ENCODE results near the gene SINHCAF. TPM values are rescaled to one million over a fixed set of nuclear protein-coding genes. Genes with fewer than 3 reads are reported as not detected.

SINHCAF gene
- total RNA-seq, 2 donors from 2014 or later = 160 to 222 TPM

DNA sequence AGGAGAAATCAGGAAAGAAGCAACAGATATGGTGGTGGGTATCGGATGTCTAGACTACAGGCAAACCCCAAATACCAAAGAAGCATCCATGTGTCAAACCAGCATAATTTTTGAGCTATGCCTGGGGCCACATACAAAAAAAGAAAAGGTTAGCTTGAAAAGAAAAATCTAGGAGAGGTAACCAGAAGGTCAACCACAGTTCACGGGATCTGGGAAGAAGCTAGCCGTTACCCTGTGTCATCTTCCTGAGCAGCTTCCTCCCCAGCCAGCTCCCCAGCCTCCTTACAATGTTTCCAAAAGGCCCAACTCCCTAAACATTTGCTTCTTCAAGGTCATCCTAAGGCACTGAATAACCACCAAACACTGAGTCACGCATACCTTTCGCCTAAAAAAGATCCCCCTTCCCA is 3.1 kb downstream of the SINHCAF start:
- no peaks in the 10 kb centered on the region for H3K27me3 Mint-ChIP-seq
- peak overlapping the region; percentile 93 for H3K4me3 Mint-ChIP-seq
- H3K27ac Mint-ChIP-seq = peak overlapping the region; percentile 97
- peaks cover 85% of the 10 kb centered on the region for H3K36me3 Mint-ChIP-seq (ENCODE audit: low read depth)
- H3K9me3 Mint-ChIP-seq = no peaks in the 10 kb centered on the region
- peaks cover 39% of the 10 kb centered on the region for H3K4me1 Mint-ChIP-seq
- ATAC-seq (replicated peaks) = no peak

- Mint-ChIP-seq H3K27ac (peak overlapping the region; percentile 97), H3K9me3 (no peaks in the 10 kb centered on the region), H3K4me1 (peaks cover 44% of the 10 kb centered on the region), H3K4me3 (peak overlapping the region; percentile 93), H3K36me3 (ENCODE audit: low read depth) (peaks cover 94% of the 10 kb centered on the region), H3K27me3 (no peaks in the 10 kb centered on the region)
- ATAC-seq (replicated peaks) = no peak
Observed at GRCh38 chr12:31321897-31322228, 4.1 kb downstream of the SINHCAF start.

DNA sequence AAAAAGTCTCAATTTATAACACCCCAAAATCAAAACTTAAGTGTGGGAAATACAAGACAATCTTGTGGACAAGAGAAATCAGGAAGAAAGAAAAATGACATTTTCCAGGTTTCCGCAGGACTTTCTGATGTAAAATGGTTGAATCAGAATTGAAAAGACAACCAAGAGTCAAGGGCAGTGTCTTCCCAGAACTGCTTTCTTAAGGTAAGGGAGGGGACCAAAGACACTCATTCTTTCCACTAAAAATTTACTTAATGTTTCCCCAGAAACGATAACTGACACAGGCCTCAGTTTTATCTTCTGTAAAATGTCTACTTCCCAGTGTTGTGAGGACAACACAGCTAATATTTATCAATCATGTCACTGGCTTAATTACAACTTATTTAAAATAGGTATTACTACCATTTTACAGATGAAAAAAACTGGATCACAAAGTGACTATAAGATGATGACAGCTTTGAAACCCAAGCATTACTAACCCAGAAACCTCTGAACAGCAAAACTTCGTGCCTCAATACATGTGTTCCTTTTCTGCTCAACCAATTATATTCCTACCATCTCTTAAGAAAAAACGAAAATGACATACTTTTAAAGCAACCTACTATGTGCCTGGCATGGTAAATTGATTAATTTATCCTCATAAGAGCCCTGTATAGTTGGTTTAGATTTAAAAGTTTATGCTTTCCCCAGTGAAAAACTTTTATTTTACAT is 4.6 kb downstream of the SINHCAF start:
- H3K36me3 Mint-ChIP-seq (ENCODE audit: low read depth) = peaks cover 97% of the 10 kb centered on the region
- peak; percentile 34 for ATAC-seq (replicated peaks)

DNA sequence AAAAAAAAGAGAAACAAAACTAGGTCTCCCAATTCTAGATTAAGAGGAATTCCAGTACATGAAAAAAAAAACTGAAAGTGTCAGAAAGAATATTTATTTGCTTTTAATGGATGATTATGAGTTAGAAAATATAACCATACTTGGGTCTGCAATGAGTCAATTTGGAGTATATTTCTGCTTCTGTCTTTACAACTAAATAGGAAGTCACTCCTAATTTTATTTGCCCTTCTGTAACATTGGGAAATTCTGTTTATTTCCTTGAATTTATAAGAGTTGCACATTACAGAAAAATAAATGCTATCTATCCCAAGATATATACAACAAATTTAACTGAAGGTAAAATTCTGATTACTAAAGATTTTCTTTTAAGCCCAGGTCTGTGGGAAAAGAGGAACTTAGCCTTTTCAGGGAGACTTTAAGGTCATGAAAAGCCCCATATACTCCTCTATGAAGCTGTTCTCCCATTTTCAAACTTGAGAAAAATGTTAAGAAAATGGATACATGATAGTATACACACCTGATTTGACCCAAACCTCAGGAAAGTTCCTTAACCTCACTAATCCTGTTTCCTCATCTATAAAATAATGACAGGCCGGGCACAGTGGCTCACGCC is 7.2 kb downstream of the SINHCAF start:
- Mint-ChIP-seq H3K9me3 (no peaks in the 10 kb centered on the region), H3K4me1 (peaks cover 55% of the 10 kb centered on the region), H3K27ac (peak overlapping the region; percentile 97), H3K27me3 (no peaks in the 10 kb centered on the region), H3K36me3 (ENCODE audit: low read depth) (peaks cover 90% of the 10 kb centered on the region), H3K4me3 (peak overlapping the region; percentile 93)
- no peak for ATAC-seq (replicated peaks)

More for the DNA sequence above, 4.6 kb downstream of the SINHCAF start:
- Mint-ChIP-seq H3K27me3 (no peaks in the 10 kb centered on the region), H3K4me1 (peaks cover 44% of the 10 kb centered on the region), H3K4me3 (peak overlapping the region; percentile 93), H3K27ac (peak overlapping the region; percentile 97), H3K9me3 (no peaks in the 10 kb centered on the region)

DNA sequence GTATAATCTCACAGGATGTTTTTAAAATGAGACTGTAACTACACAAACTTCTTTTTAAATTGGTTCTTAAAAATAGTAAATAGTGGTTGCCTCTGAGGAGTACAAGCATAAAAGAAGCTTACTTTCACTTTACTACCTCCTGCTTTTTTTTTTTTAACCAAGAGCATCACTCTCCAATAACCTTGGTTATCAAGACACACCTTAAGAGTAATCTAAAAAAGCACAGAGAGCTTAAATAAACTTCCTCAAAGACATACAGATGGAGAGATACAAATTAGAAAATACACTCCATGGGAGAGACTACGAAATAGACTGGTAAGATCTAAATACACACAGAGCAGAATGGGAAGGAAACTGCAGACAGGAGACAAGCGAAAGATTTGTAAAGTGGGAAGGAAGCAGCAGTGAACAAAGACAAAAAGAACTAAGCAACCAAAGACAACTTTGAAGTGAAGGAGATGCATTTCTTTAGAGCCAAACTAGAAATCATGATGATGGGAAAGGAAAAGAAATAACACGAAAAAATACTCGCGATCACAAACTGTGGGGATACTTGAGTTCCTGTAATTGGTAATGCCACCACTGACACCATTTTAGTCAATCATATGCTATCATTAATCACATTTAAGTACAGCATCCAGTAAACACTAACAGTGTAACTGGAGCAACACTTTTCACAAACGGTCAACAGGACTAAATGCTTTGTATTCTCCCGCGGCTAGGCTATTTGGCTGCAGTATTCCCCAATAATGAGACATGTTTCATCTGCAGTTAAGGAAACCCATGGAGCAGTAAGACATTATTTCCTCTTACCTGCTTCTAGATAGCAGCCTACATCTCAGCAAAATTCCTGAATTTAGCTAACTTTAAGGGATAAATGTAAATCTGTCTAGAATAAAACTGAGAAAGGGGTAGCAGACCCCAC is 8.2 kb downstream of the SINHCAF start:
- Mint-ChIP-seq H3K9me3 (no peaks in the 10 kb centered on the region), H3K36me3 (ENCODE audit: low read depth) (peaks cover 90% of the 10 kb centered on the region), H3K27me3 (no peaks in the 10 kb centered on the region), H3K27ac (peak overlapping the region; percentile 97), H3K4me3 (peak overlapping the region; percentile 93), H3K4me1 (peaks cover 56% of the 10 kb centered on the region)
- peak; percentile 21 for ATAC-seq (replicated peaks)

- peak overlapping the region; percentile 93 for H3K4me3 Mint-ChIP-seq
- peak overlapping the region; percentile 97 for H3K27ac Mint-ChIP-seq
- H3K36me3 Mint-ChIP-seq (ENCODE audit: low read depth) = peaks cover 90% of the 10 kb centered on the region
- peak; percentile 49 for ATAC-seq (replicated peaks)
- no peaks in the 10 kb centered on the region for H3K9me3 Mint-ChIP-seq
- H3K4me1 Mint-ChIP-seq = peaks cover 53% of the 10 kb centered on the region
- H3K27me3 Mint-ChIP-seq = no peaks in the 10 kb centered on the region
Observed at GRCh38 chr12:31316891-31317290, 9.1 kb downstream of the SINHCAF start.

DNA sequence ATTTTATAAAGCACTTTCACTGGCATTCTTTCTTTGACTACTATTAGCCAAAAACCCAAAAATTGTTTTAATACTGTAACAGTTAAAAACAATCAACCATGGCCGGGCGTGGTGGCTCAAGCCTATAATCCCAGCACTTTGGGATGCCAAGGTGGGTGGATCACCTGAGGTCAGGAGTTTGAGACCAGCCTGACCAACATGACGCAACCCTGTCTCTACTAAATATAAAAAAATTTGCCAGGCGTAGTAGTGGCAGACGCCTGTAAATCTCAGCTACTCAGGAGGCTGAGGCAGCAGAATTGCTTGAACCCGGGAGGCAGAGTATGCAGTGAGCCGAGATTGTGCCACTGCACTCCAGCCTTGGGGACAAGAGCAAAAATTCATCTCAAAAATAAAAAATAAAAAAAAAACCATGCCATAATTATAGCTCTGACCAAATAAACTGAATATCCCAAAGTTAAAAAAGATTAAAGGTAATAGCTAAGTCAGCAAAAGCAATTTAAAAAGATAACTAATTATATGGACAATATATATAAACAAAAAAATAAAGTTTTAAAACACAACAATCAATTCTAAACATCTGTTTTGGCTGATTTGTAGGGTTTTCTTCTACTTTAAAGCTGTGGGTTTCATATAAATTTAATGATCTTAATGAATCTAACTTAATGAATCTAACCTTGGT is 10.0 kb downstream of the SINHCAF start:
- Mint-ChIP-seq H3K27me3 (no peaks in the 10 kb centered on the region), H3K36me3 (ENCODE audit: low read depth) (peaks cover 90% of the 10 kb centered on the region), H3K27ac (peak overlapping the region; percentile 97), H3K4me1 (peaks cover 44% of the 10 kb centered on the region), H3K4me3 (peak overlapping the region; percentile 93), H3K9me3 (no peaks in the 10 kb centered on the region)
- no peak for ATAC-seq (replicated peaks)

- Mint-ChIP-seq H3K4me3 (peak overlapping the region; percentile 37), H3K9me3 (no peaks in the 10 kb centered on the region), H3K27ac (peak overlapping the region; percentile 63), H3K27me3 (no peaks in the 10 kb centered on the region), H3K36me3 (ENCODE audit: low read depth) (peaks cover 90% of the 10 kb centered on the region), H3K4me1 (peaks cover 40% of the 10 kb centered on the region)
- ATAC-seq (replicated peaks) = peak; percentile 22
Observed at GRCh38 chr12:31315044-31315715, 10.8 kb downstream of the SINHCAF start.

GRCh38 chr12:31312431-31312830 is 13.5 kb downstream of the SINHCAF start:
- peaks cover 78% of the 10 kb centered on the region for H3K36me3 Mint-ChIP-seq (ENCODE audit: low read depth)
- no peak for ATAC-seq (replicated peaks)
- no peaks in the 10 kb centered on the region for H3K27me3 Mint-ChIP-seq
- peaks cover 23% of the 10 kb centered on the region for H3K4me1 Mint-ChIP-seq
- no peak overlapping the region for H3K4me3 Mint-ChIP-seq
- H3K27ac Mint-ChIP-seq = no peak overlapping the region
- H3K9me3 Mint-ChIP-seq = no peaks in the 10 kb centered on the region

- no peak overlapping the region for H3K27ac Mint-ChIP-seq
- H3K4me1 Mint-ChIP-seq = peaks cover 23% of the 10 kb centered on the region
- no peaks in the 10 kb centered on the region for H3K27me3 Mint-ChIP-seq
- peaks cover 78% of the 10 kb centered on the region for H3K36me3 Mint-ChIP-seq (ENCODE audit: low read depth)
- no peak overlapping the region for H3K4me3 Mint-ChIP-seq
- H3K9me3 Mint-ChIP-seq = no peaks in the 10 kb centered on the region
- no peak for ATAC-seq (replicated peaks)
Observed at GRCh38 chr12:31311634-31312258, 14.2 kb downstream of the SINHCAF start.

GRCh38 chr12:31310488-31310887 is 15.5 kb downstream of the SINHCAF start:
- Mint-ChIP-seq H3K4me1 (peaks cover 28% of the 10 kb centered on the region), H3K9me3 (no peaks in the 10 kb centered on the region), H3K27ac (no peak overlapping the region), H3K4me3 (no peak overlapping the region), H3K36me3 (ENCODE audit: low read depth) (peaks cover 88% of the 10 kb centered on the region), H3K27me3 (no peaks in the 10 kb centered on the region)
- ATAC-seq (replicated peaks) = no peak

DNA sequence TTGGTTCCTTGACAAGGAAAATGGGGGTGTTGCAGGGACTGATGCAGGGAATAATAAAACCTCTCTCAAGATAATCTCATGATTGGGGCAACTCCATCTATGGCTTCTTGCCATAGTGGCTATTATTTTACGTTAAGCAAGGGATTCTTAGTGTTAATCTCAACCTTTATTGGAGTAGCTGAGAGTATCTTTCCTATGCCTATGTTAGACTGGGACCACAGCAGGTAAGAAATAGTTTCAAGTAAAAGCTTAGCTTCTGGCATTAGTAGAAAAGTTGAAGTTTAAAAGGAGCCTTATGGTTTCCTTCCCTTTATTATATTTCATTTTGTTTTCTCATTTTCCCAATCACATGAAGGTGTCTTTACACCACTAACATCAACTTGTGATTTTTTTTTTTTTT is 16.7 kb downstream of the SINHCAF start:
- Mint-ChIP-seq H3K4me3 (no peak overlapping the region), H3K27ac (no peak overlapping the region), H3K27me3 (no peaks in the 10 kb centered on the region), H3K9me3 (no peaks in the 10 kb centered on the region), H3K36me3 (ENCODE audit: low read depth) (peaks cover 88% of the 10 kb centered on the region), H3K4me1 (peaks cover 22% of the 10 kb centered on the region)
- no peak for ATAC-seq (replicated peaks)

GRCh38 chr12:31308116-31308515 is 17.8 kb downstream of the SINHCAF start:
- Mint-ChIP-seq H3K27me3 (no peaks in the 10 kb centered on the region), H3K9me3 (no peaks in the 10 kb centered on the region), H3K4me1 (peaks cover 27% of the 10 kb centered on the region), H3K27ac (no peak overlapping the region), H3K4me3 (no peak overlapping the region), H3K36me3 (ENCODE audit: low read depth) (peaks cover 88% of the 10 kb centered on the region)
- no peak for ATAC-seq (replicated peaks)

Data from activated T-helper 17 cell treated with anti-CD3 and anti-CD28 coated beads, Interleukin-2, amount 50 U/mL, for 72 hours (primary cell).